ENCODE measurements around the gene PTPRC.

- TF ChIP-seq, protein P1, sequence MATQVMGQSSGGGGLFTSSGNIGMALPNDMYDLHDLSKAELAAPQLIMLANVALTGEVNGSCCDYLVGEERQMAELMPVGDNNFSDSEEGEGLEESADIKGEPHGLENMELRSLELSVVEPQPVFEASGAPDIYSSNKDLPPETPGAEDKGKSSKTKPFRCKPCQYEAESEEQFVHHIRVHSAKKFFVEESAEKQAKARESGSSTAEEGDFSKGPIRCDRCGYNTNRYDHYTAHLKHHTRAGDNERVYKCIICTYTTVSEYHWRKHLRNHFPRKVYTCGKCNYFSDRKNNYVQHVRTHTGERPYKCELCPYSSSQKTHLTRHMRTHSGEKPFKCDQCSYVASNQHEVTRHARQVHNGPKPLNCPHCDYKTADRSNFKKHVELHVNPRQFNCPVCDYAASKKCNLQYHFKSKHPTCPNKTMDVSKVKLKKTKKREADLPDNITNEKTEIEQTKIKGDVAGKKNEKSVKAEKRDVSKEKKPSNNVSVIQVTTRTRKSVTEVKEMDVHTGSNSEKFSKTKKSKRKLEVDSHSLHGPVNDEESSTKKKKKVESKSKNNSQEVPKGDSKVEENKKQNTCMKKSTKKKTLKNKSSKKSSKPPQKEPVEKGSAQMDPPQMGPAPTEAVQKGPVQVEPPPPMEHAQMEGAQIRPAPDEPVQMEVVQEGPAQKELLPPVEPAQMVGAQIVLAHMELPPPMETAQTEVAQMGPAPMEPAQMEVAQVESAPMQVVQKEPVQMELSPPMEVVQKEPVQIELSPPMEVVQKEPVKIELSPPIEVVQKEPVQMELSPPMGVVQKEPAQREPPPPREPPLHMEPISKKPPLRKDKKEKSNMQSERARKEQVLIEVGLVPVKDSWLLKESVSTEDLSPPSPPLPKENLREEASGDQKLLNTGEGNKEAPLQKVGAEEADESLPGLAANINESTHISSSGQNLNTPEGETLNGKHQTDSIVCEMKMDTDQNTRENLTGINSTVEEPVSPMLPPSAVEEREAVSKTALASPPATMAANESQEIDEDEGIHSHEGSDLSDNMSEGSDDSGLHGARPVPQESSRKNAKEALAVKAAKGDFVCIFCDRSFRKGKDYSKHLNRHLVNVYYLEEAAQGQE (tag by site-specific recombination; IDR thresholded peaks at IDR 0.05), result no peak
- no peak for TF ChIP-seq YY1 (tag by site-specific recombination; IDR thresholded peaks at IDR 0.05)
- TF ChIP-seq, protein P2, sequence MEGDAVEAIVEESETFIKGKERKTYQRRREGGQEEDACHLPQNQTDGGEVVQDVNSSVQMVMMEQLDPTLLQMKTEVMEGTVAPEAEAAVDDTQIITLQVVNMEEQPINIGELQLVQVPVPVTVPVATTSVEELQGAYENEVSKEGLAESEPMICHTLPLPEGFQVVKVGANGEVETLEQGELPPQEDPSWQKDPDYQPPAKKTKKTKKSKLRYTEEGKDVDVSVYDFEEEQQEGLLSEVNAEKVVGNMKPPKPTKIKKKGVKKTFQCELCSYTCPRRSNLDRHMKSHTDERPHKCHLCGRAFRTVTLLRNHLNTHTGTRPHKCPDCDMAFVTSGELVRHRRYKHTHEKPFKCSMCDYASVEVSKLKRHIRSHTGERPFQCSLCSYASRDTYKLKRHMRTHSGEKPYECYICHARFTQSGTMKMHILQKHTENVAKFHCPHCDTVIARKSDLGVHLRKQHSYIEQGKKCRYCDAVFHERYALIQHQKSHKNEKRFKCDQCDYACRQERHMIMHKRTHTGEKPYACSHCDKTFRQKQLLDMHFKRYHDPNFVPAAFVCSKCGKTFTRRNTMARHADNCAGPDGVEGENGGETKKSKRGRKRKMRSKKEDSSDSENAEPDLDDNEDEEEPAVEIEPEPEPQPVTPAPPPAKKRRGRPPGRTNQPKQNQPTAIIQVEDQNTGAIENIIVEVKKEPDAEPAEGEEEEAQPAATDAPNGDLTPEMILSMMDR (tag by site-specific recombination; IDR thresholded peaks at IDR 0.05), result no peak
- TF ChIP-seq ZNF529 (tag by site-specific recombination; IDR thresholded peaks at IDR 0.05; ENCODE audit: insufficient replicate concordance), result no peak
- no peak for TF ChIP-seq ZNF214 (tag by site-specific recombination; IDR thresholded peaks at IDR 0.05; ENCODE audit: borderline replicate concordance)
- TF ChIP-seq, protein P3, sequence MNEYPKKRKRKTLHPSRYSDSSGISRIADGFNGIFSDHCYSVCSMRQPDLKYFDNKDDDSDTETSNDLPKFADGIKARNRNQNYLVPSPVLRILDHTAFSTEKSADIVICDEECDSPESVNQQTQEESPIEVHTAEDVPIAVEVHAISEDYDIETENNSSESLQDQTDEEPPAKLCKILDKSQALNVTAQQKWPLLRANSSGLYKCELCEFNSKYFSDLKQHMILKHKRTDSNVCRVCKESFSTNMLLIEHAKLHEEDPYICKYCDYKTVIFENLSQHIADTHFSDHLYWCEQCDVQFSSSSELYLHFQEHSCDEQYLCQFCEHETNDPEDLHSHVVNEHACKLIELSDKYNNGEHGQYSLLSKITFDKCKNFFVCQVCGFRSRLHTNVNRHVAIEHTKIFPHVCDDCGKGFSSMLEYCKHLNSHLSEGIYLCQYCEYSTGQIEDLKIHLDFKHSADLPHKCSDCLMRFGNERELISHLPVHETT (tag by site-specific recombination; IDR thresholded peaks at IDR 0.05), result no peak
- TF ChIP-seq TRIM28 (IDR thresholded peaks at IDR 0.05; ENCODE audit: borderline replicate concordance, low read length), result no peak
- no peak for TF ChIP-seq ZBTB6 (tag by site-specific recombination; IDR thresholded peaks at IDR 0.05)
- no peak for TF ChIP-seq ZNF768 (tag by site-specific recombination; IDR thresholded peaks at IDR 0.05)
- no peak for TF ChIP-seq ZNF792 (tag by site-specific recombination; IDR thresholded peaks at IDR 0.05)
- no peak for TF ChIP-seq ZNF350 (tag by site-specific recombination; IDR thresholded peaks at IDR 0.05)
- no peak for TF ChIP-seq ZNF621 (tag by site-specific recombination; IDR thresholded peaks at IDR 0.05)
- no peak for TF ChIP-seq ZNF16 (tag by site-specific recombination; IDR thresholded peaks at IDR 0.05; ENCODE audit: low read depth)
These were observed 38.2 kb downstream of the PTPRC start for GRCh38 chr1:198677027-198677426.
